HG03378 (cell line): Measurements from ENCODE around the gene TOLLIP.

Experiments used
- ATAC-seq: cut with Tn5 transposase; IDR thresholded peaks from one replicate; pipeline ENCODE4 v1.9.1; 2021; ENCODE audit warnings: mild to moderate bottlenecking, moderate library complexity; ENCODE audit not compliant: unreplicated experiment

Gene TOLLIP

GRCh38 chr11:1285316-1285744, 24.1 kb downstream of the TOLLIP start:
- ATAC-seq = no peak

GRCh38 chr11:1283906-1284305, 25.5 kb downstream of the TOLLIP start:
- no peak for ATAC-seq

- no peak for ATAC-seq
Measured at GRCh38 chr11:1283091-1283511, 26.3 kb downstream of the TOLLIP start.

DNA sequence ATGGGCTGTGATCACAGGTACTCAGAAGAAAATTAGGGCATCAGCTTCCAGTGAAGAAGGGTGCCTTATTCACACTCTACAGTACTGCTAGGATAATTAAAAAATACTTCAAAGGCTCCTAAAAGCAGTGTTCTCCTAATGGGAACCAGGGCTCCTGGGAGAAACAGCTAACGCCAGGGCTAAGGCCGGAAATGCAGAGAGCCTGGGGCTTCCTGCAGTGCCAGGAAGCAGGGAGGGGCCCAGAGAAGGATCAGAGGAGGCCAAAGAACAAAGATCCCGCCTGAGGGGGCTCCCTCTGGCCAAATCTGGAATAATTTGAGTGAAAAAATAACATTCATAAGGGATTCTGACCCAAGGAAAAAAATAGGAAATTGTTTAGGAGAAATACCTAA, 27.5 kb downstream of the TOLLIP start:
- no peak for ATAC-seq

- ATAC-seq = no peak
Measured at GRCh38 chr11:1281326-1281973, 28.0 kb downstream of the TOLLIP start.

- no peak for ATAC-seq
Measured at GRCh38 chr11:1280116-1281035, 29.1 kb downstream of the TOLLIP start.

GRCh38 chr11:1279674-1280055, 29.8 kb downstream of the TOLLIP start:
- ATAC-seq = no peak

DNA sequence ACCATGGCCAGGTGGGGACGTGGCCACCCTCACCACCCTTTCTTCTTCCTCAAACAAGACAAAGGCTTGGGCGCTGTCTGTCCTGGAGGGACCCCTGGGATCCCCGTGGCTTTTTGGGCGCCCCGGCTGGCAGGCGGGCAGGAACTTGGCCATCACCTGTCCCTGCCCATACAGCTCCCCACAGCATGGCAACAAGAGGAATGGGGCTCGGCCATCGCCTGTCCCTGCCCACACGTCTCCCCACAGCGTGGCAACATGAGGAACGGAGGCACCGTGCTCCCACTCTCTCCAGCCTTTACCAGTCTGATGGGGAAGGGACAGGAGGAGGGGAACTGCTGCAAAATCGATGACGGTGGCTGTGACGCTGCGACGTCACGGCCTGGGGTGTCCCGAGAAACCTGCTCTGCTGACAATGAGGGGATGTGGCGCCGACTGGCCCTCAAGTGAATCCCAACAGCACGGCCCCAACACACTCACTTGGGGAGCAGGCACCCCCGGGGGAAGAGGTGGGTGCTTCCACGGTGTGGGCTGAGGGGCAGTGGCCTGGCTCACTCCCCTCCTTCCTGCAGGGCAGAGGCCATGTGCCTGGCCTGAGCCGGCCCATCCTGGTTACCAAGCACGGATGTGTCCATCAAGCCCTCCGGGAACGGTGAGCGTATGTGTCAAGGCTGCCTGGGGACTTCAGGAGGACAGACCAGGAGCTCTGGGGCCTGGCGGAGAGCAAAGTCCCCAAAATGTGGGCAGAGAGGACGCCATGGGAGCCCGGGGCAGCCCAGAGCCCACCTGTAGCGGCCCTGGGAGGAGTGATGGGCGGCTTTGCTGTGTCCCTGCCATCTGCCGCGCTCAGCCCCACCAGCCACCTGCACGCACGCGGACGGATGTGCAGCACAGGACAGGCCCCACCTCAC, 30.4 kb downstream of the TOLLIP start:
- no peak for ATAC-seq

DNA sequence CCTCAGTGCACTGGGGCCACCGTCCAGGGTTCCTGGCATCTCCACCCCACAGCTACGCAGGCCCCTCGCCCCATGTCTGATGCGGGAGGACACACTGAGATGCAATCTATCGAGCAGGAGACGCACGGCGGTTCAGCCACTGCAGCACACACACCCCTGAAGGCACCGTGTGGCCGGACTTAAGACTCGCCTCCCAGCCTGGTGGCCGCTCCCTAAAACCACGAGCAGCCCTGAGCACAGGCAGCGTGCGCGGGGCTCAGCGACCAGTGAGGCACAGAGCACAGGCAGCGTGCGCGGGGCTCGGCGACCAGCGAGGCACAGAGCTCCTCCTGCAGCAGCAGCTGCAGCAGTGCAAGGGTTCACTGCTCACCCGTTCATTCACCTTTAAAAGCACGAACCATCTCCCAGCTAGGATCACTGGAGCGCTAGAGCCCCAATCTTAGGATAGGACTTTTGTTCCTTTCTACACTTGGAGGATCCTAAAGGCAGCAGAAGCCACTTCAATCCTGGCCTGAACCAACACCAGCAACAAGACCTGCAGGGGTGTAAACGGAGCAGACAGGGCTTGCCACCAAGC, 31.4 kb downstream of the TOLLIP start:
- no peak for ATAC-seq

DNA sequence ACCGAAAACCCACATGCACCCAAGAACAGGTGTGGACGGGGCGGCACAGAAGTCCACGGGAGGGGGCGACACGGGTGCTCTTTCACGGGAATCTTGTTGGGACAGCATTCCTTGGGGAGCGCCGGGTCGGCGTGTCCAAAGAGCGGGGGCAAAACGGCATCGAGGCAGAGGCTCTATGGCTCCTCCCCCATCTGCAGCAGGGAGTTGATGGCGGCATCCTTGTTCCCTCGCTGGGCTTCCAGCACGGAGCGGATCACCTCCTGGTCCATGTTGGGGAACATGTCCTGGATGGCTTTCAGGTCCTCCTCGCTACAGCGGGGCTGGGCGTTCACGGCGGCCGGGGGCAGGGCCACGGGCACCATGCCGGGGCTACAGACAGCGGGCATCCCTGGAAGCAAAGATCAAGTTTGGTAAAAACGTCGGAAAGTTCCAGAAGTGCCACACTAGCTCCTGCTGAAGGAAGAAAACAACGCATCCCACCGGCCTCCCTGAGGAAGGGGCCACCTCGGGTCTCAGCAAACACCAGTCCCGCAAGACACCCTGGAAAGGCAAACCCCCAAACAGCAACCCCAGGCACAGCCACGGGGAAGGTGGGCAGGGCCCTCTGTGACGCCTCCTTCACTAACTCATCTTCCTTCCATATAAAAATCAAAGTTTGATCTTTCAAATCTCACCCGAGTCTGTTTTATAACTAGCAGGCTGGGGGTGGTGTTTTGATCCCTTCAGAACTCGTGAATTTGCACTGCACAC, 32.4 kb downstream of the TOLLIP start:
- ATAC-seq = no peak

DNA sequence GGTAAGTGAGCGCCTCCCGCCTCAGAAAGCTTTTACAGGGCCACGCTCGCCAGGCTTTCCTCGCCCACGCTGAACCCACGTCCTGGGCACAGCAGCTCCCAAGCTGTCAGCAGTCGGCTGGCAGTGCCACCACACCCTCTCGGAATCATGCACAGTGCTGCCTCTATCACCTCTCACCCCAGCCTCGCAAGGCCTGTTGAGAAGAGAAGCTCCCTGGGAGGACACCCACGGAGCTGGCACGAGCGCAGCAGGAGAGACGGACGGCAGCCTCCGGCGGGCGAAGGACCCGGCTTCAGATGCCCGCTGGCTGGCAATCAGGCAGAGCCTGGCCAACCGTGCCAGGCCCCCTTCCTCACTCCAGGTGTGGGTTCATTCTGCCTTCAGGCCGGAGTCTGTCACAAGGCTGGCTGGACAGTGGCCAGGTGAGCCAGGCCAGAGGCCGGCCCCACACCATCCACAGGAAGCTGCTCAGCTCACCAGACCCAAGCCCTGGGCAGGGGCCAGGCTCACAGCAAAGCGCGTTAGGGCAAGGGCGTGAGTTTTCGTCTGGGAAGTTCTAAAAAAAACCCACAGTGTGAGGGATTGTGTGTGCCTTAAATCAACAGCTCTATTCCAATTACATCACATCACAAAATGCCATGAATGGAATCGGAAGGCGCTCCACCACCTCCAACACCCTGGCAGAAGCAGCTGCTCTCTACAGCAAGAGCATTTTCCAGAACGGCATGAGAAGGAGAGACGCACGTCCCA, 33.2 kb downstream of the TOLLIP start:
- ATAC-seq = no peak

- no peak for ATAC-seq
Measured at GRCh38 chr11:1275021-1275420, 34.4 kb downstream of the TOLLIP start.

DNA sequence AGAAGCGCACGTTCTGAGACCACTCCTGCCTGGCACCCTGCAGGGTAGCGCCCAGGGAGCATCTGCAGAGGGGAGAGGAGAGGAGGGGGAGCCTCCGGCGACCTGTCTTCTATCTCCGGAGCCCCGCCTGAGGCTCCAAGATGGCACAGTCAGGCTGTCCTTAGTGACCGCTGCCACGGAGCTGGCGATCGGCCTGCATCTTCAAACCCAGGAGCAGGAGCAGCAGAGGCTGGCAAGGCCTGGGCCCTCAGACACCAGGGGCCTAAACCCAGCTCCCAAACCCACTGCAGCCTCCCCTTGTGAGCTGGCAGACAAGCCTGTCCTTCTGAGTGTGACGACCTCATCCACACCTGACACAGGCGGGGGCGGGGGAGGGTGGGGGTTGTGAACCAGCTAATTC, 34.9 kb downstream of the TOLLIP start:
- ATAC-seq = no peak

DNA sequence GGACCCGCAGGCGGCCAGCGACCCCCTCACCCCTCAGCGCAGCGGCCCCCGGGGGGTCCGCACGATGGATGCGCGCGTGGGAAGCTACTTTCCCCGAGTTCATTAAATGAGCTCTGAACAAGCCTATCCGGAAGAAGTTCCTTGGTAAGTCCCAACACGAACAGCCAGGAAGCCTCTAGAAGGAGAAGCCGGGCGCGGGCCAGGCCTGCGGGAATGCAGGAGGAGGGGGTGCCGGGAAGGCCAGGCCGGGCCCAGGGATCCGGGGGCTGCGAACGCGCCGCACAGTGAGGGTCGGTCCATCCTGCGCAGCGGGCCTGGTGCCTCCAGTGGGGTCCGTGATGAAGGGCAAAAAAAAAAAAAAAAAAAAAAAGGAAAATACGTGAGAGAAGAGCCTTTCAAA, 36.9 kb downstream of the TOLLIP start:
- ATAC-seq = no peak

GRCh38 chr11:1271927-1272326, 37.5 kb downstream of the TOLLIP start:
- no peak for ATAC-seq

DNA sequence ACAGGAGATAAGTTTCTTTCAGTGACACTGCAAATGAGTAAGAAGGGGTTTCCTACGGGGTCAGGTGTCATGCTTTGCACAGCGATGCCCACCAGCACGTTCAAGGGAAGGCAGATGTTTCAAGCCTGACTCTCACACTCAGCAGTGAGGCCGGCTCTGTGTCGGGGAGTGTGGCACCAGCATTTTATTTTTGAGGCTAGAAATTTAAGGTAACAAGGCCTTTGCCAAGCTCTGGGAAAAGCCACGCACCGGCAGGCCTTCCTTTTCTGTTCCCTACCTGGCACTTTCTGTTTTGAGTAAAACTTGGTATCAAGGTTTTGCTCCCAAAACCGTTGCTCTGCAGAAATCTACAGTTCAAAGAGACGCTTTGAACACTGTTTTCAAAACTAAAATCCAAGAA, 38.0 kb downstream of the TOLLIP start:
- no peak for ATAC-seq

DNA sequence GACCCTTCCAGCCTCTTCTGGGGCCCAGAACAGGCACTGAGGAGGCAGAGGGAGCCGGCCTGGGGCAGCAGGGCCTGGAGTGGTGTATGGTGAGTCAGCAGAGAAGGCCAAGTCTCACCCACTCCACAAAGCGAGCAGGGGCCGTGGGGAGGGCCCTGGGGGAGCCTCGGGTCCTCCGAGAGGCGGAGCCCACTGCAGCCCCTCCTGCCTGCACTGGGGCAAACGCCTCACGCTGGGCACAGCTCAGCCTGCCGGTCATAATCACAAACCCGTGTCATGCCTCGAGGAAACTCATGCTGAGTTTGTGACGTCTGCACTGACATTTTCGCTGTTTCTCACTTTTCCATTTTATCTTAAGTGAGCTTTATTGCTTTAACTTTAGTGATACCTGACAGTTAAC, 38.4 kb downstream of the TOLLIP start:
- no peak for ATAC-seq

- no peak for ATAC-seq
Measured at GRCh38 chr11:1270476-1270875, 39.0 kb downstream of the TOLLIP start.

DNA sequence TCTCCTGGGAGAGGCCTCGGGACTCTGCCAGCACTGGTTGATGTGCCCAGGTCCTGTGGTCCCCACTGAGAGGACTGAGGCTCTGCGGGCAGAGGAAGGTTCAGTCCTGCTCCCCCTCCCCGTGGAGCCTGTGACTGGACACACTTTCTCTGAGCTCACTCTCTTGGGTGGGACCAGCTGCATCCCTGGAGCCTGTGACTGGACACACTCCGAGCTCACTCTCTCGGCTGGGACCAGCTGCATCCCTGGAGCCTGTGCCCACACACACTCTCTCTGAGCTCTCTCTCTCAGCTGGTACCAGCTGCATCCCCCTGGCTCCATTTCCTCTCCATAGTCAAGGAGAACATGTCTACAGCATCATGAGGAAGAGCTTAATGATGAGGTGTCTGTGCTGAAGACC, 39.5 kb downstream of the TOLLIP start:
- no peak for ATAC-seq
